ENCODE measurements around the gene ANKRD6.

Gene ANKRD6

GRCh38 chr6:89525786-89526562 lies 93.0 kb downstream of the ANKRD6 start:
- no peak overlapping the region for H3K27ac ChIP-seq
- DNase-seq (ENCODE audit: low spot score): no peak
- ChIA-PET POLR2A (ENCODE audit: low non-redundant PET) (no interaction called here), CTCF (no interaction called here)
- TF ChIP-seq CTCF (conservative IDR thresholded peaks at IDR 0.05; ENCODE audit: low read depth): no peak

- no peak for TF ChIP-seq CTCF (conservative IDR thresholded peaks at IDR 0.05; ENCODE audit: low read depth)
- POLR2A ChIA-PET (ENCODE audit: low non-redundant PET): no interaction called here
- DNase-seq (ENCODE audit: low spot score): no peak
- CTCF ChIA-PET: no interaction called here
- no peak overlapping the region for H3K27ac ChIP-seq
These were observed 93.6 kb downstream of the ANKRD6 start for GRCh38 chr6:89526563-89526869.

- ChIA-PET POLR2A (ENCODE audit: low non-redundant PET) (no interaction called here), CTCF (no interaction called here)
- DNase-seq (ENCODE audit: low spot score): peak; percentile 15
- no peak overlapping the region for H3K27ac ChIP-seq
- TF ChIP-seq CTCF (conservative IDR thresholded peaks at IDR 0.05; ENCODE audit: low read depth): no peak
These were observed 94.7 kb downstream of the ANKRD6 start for GRCh38 chr6:89527634-89528033.

- no peak for DNase-seq (ENCODE audit: low spot score)
- no peak for TF ChIP-seq CTCF (conservative IDR thresholded peaks at IDR 0.05; ENCODE audit: low read depth)
- CTCF ChIA-PET: no interaction called here
- H3K27ac ChIP-seq: no peak overlapping the region
- POLR2A ChIA-PET (ENCODE audit: low non-redundant PET): no interaction called here
These were observed 95.9 kb downstream of the ANKRD6 start for GRCh38 chr6:89528866-89529265.

GRCh38 chr6:89530982-89531381 lies 98.0 kb downstream of the ANKRD6 start:
- no peak for TF ChIP-seq CTCF (conservative IDR thresholded peaks at IDR 0.05; ENCODE audit: low read depth)
- ChIA-PET POLR2A (ENCODE audit: low non-redundant PET) (no interaction called here), CTCF (no interaction called here)
- no peak for DNase-seq (ENCODE audit: low spot score)
- no peak overlapping the region for H3K27ac ChIP-seq

- CTCF ChIA-PET: no interaction called here
- no peak for TF ChIP-seq CTCF (conservative IDR thresholded peaks at IDR 0.05; ENCODE audit: low read depth)
- no peak for DNase-seq (ENCODE audit: low spot score)
- H3K27ac ChIP-seq: no peak overlapping the region
- POLR2A ChIA-PET (ENCODE audit: low non-redundant PET): no interaction called here
These were observed 103.3 kb downstream of the ANKRD6 start for GRCh38 chr6:89536231-89536630.
